Activated naive CD4-positive, alpha-beta T cell treated with anti-CD3 and anti-CD28 coated beads, Interleukin-2, amount 10 ng/mL, durations not matched to agents 7 days and 5 days (primary cell): ENCODE measurements around the gene ELMO3.

Source experiments
- CTCF ChIA-PET: fragments of 350-600 bp; sonication (Branson Sonifier 250); formaldehyde crosslinking; loops from one replicate; lab custom pipeline; 2021; ENCODE audit warnings: antibody characterized with exemption; lab: Charles Lee
- DNase-seq: peaks from one replicate; pipeline ENCODE4 v3.0.0-alpha.2; 2020
- H3K27ac Mint-ChIP-seq: one replicate; pipeline ENCODE4 v1.8.0; 2021; ENCODE audit warnings: mild to moderate bottlenecking, moderate library complexity, mixed read lengths
- H3K27me3 Mint-ChIP-seq: one replicate; pipeline ENCODE4 v1.8.0; 2021; ENCODE audit warnings: mild to moderate bottlenecking, mixed read lengths
- H3K36me3 Mint-ChIP-seq: one replicate; pipeline ENCODE4 v1.8.0; 2021; ENCODE audit warnings: mixed read lengths
- H3K4me1 Mint-ChIP-seq: one replicate; pipeline ENCODE4 v1.8.0; 2021; ENCODE audit warnings: mixed read lengths
- H3K4me3 Mint-ChIP-seq: one replicate; pipeline ENCODE4 v1.8.0; 2021; ENCODE audit warnings: mild to moderate bottlenecking, moderate library complexity, mixed read lengths
- H3K9me3 Mint-ChIP-seq: one replicate; pipeline ENCODE4 v1.8.0; 2021; ENCODE audit warnings: mixed read lengths

ELMO3 gene

GRCh38 chr16:67182288-67182687 is 16.6 kb upstream of the ELMO3 start:
- no peaks in the 10 kb centered on the region for H3K9me3 Mint-ChIP-seq
- H3K4me1 Mint-ChIP-seq, result peaks cover 38% of the 10 kb centered on the region
- CTCF ChIA-PET, result interaction anchor here (1.2 to 4.9 kb wide), 4 partner anchors 8 to 205 kb away, joined by 3 to 26 read pairs (median 4); no protein-coding TSS in a partner anchor
- no peak overlapping the region for H3K4me3 Mint-ChIP-seq
- H3K36me3 Mint-ChIP-seq, result peaks cover 9% of the 10 kb centered on the region
- H3K27me3 Mint-ChIP-seq, result peaks cover 51% of the 10 kb centered on the region
- DNase-seq, result no peak
- no peak overlapping the region for H3K27ac Mint-ChIP-seq

- no peak for DNase-seq
- H3K4me3 Mint-ChIP-seq, result no peak overlapping the region
- H3K36me3 Mint-ChIP-seq, result peaks cover 5% of the 10 kb centered on the region
- H3K9me3 Mint-ChIP-seq, result no peaks in the 10 kb centered on the region
- no peak overlapping the region for H3K27ac Mint-ChIP-seq
- peaks cover 30% of the 10 kb centered on the region for H3K4me1 Mint-ChIP-seq
- CTCF ChIA-PET, result interaction anchor here (1.1 to 4.9 kb wide), 6 partner anchors 9 to 206 kb away, joined by 3 to 26 read pairs (median 4); partner anchors contain the start of genes FBXL8 and TRADD
- H3K27me3 Mint-ChIP-seq, result peaks cover 45% of the 10 kb centered on the region
Observed at GRCh38 chr16:67183284-67183626, 15.7 kb upstream of the ELMO3 start.

- Mint-ChIP-seq H3K36me3 (peaks cover 4% of the 10 kb centered on the region), H3K27me3 (peaks cover 39% of the 10 kb centered on the region), H3K27ac (no peak within 1 kb of the TSS), H3K9me3 (no peaks in the 10 kb centered on the region), H3K4me3 (no peak within 1 kb of the TSS), H3K4me1 (peaks cover 25% of the 10 kb centered on the region)
- CTCF ChIA-PET, result interaction anchor here (0.9 to 4.9 kb wide), 17 partner anchors 10 to 239 kb away, joined by 3 to 43 read pairs (median 4); partner anchors contain the start of genes B3GNT9, FBXL8, NOL3 and TMEM208
- DNase-seq, result peak; percentile 98
Observed at GRCh38 chr16:67183627-67184452, 15.1 kb upstream of the ELMO3 start, which contains the start of gene MATCAP1. TSS of gene MATCAP1 (minus strand) at chr16:67183963. CDS start at chr16:67180610, 3,353 bp downstream.

GRCh38 chr16:67184453-67184994 is 14.4 kb upstream of the ELMO3 start:
- Mint-ChIP-seq H3K4me1 (peaks cover 19% of the 10 kb centered on the region), H3K36me3 (peaks cover 2% of the 10 kb centered on the region), H3K27me3 (peaks cover 35% of the 10 kb centered on the region), H3K4me3 (no peak overlapping the region), H3K9me3 (no peaks in the 10 kb centered on the region), H3K27ac (no peak overlapping the region)
- DNase-seq, result no peak
- CTCF ChIA-PET, result interaction anchor here (0.9 to 4.9 kb wide), 26 partner anchors 8 to 240 kb away, joined by 3 to 43 read pairs (median 6); partner anchors contain the start of genes B3GNT9, ELMO3, FBXL8 and FHOD1

DNA sequence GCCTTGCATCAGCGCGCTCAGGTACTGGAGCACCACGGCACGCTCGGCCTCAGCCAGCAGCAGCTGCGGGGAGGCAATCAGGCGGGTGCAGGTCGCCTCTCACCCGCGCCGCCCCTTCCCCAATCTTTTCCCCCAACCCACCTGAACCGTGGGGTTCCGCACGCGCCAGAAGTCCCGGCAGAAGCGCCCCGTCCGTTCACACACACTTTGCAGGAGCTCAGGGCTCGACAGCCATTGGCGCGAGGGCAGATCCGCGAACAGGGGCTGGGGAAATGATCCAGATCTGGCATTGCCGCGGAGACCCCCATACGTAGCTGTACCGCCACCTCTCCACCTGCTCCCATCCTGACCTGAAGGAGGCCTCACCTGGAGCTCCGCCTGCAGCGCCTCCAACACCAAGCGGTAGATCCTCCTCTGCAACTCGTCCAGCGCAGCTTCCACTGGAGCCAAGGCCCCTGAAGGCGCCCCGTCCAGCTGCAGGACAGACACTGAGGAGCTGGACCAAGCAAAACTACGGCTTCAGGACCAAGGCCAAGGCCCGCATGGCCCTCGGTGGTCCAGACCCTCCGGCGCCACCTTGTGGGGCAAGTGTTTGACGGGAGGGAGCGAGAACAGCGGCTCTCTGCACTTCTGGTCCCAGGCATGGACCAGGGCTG is 13.8 kb upstream of the ELMO3 start:
- H3K4me3 Mint-ChIP-seq, result peak overlapping the region; percentile 74
- H3K36me3 Mint-ChIP-seq, result peaks cover 2% of the 10 kb centered on the region
- CTCF ChIA-PET, result interaction anchor here (0.9 to 4.9 kb wide), 27 partner anchors 9 to 289 kb away, joined by 3 to 43 read pairs (median 5); partner anchors contain the start of genes B3GNT9, ELMO3, FBXL8 and FHOD1
- H3K9me3 Mint-ChIP-seq, result no peaks in the 10 kb centered on the region
- H3K27me3 Mint-ChIP-seq, result peaks cover 35% of the 10 kb centered on the region
- DNase-seq, result peak; percentile 91
- H3K27ac Mint-ChIP-seq, result peak overlapping the region; percentile 50
- H3K4me1 Mint-ChIP-seq, result peaks cover 16% of the 10 kb centered on the region

DNA sequence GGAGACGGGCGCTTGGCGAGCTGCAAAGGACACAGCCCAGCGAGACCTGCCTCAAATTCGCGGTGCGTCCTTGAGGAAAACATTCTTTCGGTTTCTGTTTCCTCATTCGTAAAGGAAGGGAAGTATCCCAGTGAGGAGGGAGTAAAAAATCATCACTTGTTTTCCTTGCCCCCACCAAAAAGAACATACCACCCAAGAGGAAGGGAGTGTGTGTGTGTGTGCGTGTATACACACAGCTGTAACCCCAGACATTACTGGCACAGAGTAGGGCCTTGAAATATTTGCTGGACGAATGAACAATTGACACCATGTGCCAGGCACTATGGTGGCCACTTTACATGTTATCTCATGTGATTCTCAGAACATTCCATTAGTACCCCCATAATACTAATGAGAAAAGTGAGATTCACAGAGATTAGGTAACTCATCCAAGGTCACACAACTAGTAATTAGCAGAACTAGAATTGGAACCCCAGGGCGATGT is 13.2 kb upstream of the ELMO3 start:
- Mint-ChIP-seq H3K4me1 (peaks cover 16% of the 10 kb centered on the region), H3K4me3 (peak overlapping the region; percentile 74), H3K36me3 (peaks cover 2% of the 10 kb centered on the region), H3K27me3 (peaks cover 35% of the 10 kb centered on the region), H3K9me3 (no peaks in the 10 kb centered on the region), H3K27ac (no peak overlapping the region)
- CTCF ChIA-PET, result interaction anchor here (0.9 to 4.9 kb wide), 22 partner anchors 9 to 290 kb away, joined by 3 to 43 read pairs (median 7); partner anchors contain the start of genes B3GNT9, ELMO3, FBXL8 and FHOD1
- no peak for DNase-seq

DNA sequence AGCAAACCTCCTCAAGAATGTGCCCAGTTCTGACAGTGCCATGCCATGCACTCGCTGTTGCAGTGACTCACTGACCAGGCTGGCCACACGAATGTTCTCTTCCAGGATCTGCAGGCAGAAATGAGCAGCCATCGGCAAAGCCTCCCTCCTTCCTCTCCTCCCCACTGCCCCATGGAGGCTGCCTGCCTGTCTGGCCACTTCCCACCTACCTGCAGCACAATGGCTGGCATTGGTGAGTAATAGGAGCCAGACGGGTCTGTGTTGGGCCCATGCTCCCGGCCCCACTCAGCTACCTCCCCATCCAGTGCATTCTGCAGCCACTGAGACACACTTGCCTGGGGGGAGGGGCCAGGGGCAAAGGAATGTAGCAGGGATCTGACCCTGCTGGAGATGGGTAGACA is 12.4 kb upstream of the ELMO3 start:
- CTCF ChIA-PET, result interaction anchor here (1.8 to 4.9 kb wide), 4 partner anchors 8 to 209 kb away, joined by 4 to 43 read pairs (median 16); partner anchors contain the start of gene ELMO3
- H3K4me3 Mint-ChIP-seq, result no peak overlapping the region
- H3K4me1 Mint-ChIP-seq, result peaks cover 19% of the 10 kb centered on the region
- DNase-seq, result no peak
- H3K27me3 Mint-ChIP-seq, result peaks cover 35% of the 10 kb centered on the region
- no peak overlapping the region for H3K27ac Mint-ChIP-seq
- no peaks in the 10 kb centered on the region for H3K9me3 Mint-ChIP-seq
- peaks cover 2% of the 10 kb centered on the region for H3K36me3 Mint-ChIP-seq

DNA sequence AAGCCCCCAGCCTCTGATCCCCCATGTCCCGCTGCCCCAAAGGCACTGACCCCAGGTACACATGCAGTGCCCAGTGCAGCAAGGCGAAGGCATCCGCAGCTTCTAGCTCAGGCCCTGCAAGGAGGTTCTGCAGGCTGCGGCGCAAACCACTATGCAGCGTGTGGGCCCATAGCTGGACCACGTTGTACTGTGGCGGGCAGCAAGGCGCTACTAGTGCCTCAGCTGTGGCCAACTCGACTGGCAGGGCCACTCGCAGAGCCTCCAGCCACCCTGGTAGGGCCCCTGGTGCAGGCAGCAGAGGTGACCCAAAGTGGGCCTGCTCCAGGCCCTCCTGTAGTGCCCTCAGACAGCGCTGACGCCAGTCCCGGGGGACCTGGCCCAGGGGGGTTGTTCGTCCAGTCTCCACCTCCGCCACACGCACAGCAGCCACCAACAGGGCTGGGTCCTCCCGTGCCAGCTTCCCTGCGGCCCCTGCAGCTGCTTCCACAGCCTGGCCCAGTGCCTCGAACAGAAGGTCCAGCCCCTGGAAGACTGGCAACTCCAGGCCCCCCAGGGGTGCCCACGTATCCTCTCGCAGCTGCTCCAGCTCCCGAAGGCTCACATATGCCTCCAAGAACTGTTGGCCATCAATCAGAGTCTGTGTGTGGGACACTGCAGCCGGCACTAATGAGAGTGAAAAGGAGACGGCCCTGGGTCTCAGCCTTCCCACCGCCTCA is 11.6 kb upstream of the ELMO3 start:
- Mint-ChIP-seq H3K27me3 (peaks cover 35% of the 10 kb centered on the region), H3K4me1 (peaks cover 23% of the 10 kb centered on the region), H3K36me3 (peaks cover 2% of the 10 kb centered on the region), H3K27ac (no peak overlapping the region), H3K9me3 (no peaks in the 10 kb centered on the region), H3K4me3 (no peak overlapping the region)
- DNase-seq, result no peak
- CTCF ChIA-PET, result interaction anchor here (1.1 to 4.9 kb wide), 5 partner anchors 10 to 210 kb away, joined by 4 to 43 read pairs (median 7); partner anchors contain the start of gene ELMO3

- H3K4me3 Mint-ChIP-seq, result no peak overlapping the region
- H3K4me1 Mint-ChIP-seq, result peaks cover 32% of the 10 kb centered on the region
- peaks cover 35% of the 10 kb centered on the region for H3K27me3 Mint-ChIP-seq
- CTCF ChIA-PET, result interaction anchor here (1.1 to 3.0 kb wide), 2 partner anchors 11 to 171 kb away, joined by 4 to 9 read pairs; no protein-coding TSS in a partner anchor
- peaks cover 8% of the 10 kb centered on the region for H3K36me3 Mint-ChIP-seq
- no peaks in the 10 kb centered on the region for H3K9me3 Mint-ChIP-seq
- no peak overlapping the region for H3K27ac Mint-ChIP-seq
- DNase-seq, result no peak
Observed at GRCh38 chr16:67188323-67188722, 10.6 kb upstream of the ELMO3 start.

DNA sequence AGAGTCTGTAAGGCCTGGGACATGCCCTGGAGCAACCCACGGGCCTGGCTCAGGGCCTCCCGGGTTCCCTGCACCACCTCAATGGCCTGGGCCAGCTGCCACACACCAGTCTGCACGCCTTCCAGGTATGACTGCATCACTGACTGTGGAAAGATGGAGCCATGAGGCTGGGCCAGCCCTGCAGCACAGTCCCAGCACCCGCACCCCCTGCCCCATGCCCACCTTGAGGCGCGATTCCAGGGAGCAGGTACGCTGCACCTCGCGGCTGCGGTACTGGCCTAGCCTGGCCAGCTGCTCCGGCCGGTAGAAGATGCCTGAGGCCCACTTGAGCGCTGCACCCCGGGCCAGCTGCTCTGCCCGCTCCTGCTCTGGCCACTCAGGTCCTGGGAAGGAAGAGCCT is 10.1 kb upstream of the ELMO3 start:
- no peak overlapping the region for H3K27ac Mint-ChIP-seq
- H3K27me3 Mint-ChIP-seq, result peaks cover 35% of the 10 kb centered on the region
- H3K36me3 Mint-ChIP-seq, result peaks cover 8% of the 10 kb centered on the region
- no peak overlapping the region for H3K4me3 Mint-ChIP-seq
- no peak for DNase-seq
- no peaks in the 10 kb centered on the region for H3K9me3 Mint-ChIP-seq
- peaks cover 37% of the 10 kb centered on the region for H3K4me1 Mint-ChIP-seq
- CTCF ChIA-PET, result interaction anchor here (0.6 to 3.0 kb wide), 3 partner anchors 55 to 211 kb away, joined by 3 to 9 read pairs (median 3); no protein-coding TSS in a partner anchor

DNA sequence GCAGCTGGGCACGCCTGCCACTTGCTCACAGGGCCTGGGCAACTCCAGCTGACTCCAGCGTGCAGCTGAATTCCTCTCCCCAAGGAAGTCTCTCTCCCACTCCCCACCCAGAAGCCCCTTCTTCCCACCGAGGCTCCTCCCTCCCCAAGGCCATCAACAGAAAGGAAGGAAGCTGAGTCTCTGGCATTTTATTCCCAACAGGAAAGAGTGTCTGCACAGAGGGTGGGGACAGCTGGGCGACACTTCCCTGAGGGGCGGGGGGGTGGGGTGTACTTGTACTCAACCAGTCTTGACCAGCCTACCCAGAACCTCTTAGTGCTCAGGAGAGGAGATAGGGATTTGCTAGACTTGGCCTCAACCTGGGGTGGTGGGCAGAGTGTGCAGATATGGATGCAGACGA is 8.9 kb upstream of the ELMO3 start, which contains the start of gene EXOC3L1:
Gene EXOC3L1 (minus strand): TSS at position 96 of the 400 bp plus-strand sequence. CDS start 460 bp downstream, outside the sequence.
- CTCF ChIA-PET, result interaction anchor here (0.6 to 3.0 kb wide), 5 partner anchors 8 to 253 kb away, joined by 3 to 9 read pairs (median 3); partner anchors contain the start of gene ELMO3
- Mint-ChIP-seq H3K36me3 (peaks cover 20% of the 10 kb centered on the region), H3K27me3 (peaks cover 27% of the 10 kb centered on the region), H3K27ac (no peak within 1 kb of the TSS), H3K4me1 (peaks cover 38% of the 10 kb centered on the region), H3K9me3 (no peaks in the 10 kb centered on the region), H3K4me3 (no peak within 1 kb of the TSS)
- DNase-seq, result no peak

GRCh38 chr16:67190448-67191399 is 8.2 kb upstream of the ELMO3 start:
- H3K4me3 Mint-ChIP-seq, result no peak overlapping the region
- H3K27ac Mint-ChIP-seq, result no peak overlapping the region
- H3K36me3 Mint-ChIP-seq, result peaks cover 24% of the 10 kb centered on the region
- CTCF ChIA-PET, result interaction anchor here (1.7 to 3.0 kb wide), 3 partner anchors 8 to 173 kb away, joined by 3 to 9 read pairs (median 5); partner anchors contain the start of gene ELMO3
- no peak for DNase-seq
- no peaks in the 10 kb centered on the region for H3K9me3 Mint-ChIP-seq
- peaks cover 21% of the 10 kb centered on the region for H3K27me3 Mint-ChIP-seq
- peaks cover 35% of the 10 kb centered on the region for H3K4me1 Mint-ChIP-seq
